ENCODE data around the gene XCL1.
"Not testable (repeated sequence)": the region's sequence is repeated elsewhere in the genome, so short reads cannot be mapped to it uniquely, and the experiment has no call there.

The XCL1 gene

GRCh38 chr1:168578531-168579185, 2.3 kb downstream of the XCL1 start:
- not testable (repeated sequence) for H3K27me3 ChIP-seq (ENCODE audit: insufficient read depth, low read length); H3K9me3 ChIP-seq (ENCODE audit: low read length); H2AFZ ChIP-seq (ENCODE audit: low read depth, low read length); H3K4me3 ChIP-seq (ENCODE audit: low read length); H3K4me1 ChIP-seq (ENCODE audit: insufficient read depth, low read length); H3K36me3 ChIP-seq (ENCODE audit: insufficient read depth, low read length)

- not testable (repeated sequence) for H3K36me3 ChIP-seq (ENCODE audit: insufficient read depth, low read length); H3K9me3 ChIP-seq (ENCODE audit: low read length); H3K4me3 ChIP-seq (ENCODE audit: low read length); H3K27me3 ChIP-seq (ENCODE audit: insufficient read depth, low read length); H2AFZ ChIP-seq (ENCODE audit: low read depth, low read length); H3K4me1 ChIP-seq (ENCODE audit: insufficient read depth, low read length)
Observed at GRCh38 chr1:168580290-168580689, 3.9 kb downstream of the XCL1 start.

DNA sequence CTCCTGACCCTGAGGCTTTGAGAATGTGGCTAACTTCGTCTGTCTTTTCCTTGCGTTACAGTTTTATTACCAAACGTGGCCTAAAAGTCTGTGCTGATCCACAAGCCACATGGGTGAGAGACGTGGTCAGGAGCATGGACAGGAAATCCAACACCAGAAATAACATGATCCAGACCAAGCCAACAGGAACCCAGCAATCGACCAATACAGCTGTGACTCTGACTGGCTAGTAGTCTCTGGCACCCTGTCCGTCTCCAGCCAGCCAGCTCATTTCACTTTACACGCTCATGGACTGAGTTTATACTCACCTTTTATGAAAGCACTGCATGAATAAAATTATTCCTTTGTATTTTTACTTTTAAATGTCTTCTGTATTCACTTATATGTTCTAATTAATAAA, 4.6 kb downstream of the XCL1 start:
- not testable (repeated sequence) for H3K4me3 ChIP-seq (ENCODE audit: low read length); H3K27me3 ChIP-seq (ENCODE audit: insufficient read depth, low read length); H2AFZ ChIP-seq (ENCODE audit: low read depth, low read length); H3K9me3 ChIP-seq (ENCODE audit: low read length); H3K36me3 ChIP-seq (ENCODE audit: insufficient read depth, low read length); H3K4me1 ChIP-seq (ENCODE audit: insufficient read depth, low read length)

- no peak overlapping the region for H2AFZ ChIP-seq (ENCODE audit: low read depth, low read length)
- H3K27me3 ChIP-seq (ENCODE audit: insufficient read depth, low read length): no peaks in the 10 kb centered on the region
- H3K4me1 ChIP-seq (ENCODE audit: insufficient read depth, low read length): no peaks in the 10 kb centered on the region
- no peaks in the 10 kb centered on the region for H3K9me3 ChIP-seq (ENCODE audit: low read length)
- H3K4me3 ChIP-seq (ENCODE audit: low read length): no peak overlapping the region
- H3K36me3 ChIP-seq (ENCODE audit: insufficient read depth, low read length): no peaks in the 10 kb centered on the region
Observed at GRCh38 chr1:168581817-168582572, 5.6 kb downstream of the XCL1 start.

GRCh38 chr1:168582688-168583336, 6.4 kb downstream of the XCL1 start:
- no peaks in the 10 kb centered on the region for H3K9me3 ChIP-seq (ENCODE audit: low read length)
- no peaks in the 10 kb centered on the region for H3K27me3 ChIP-seq (ENCODE audit: insufficient read depth, low read length)
- H3K36me3 ChIP-seq (ENCODE audit: insufficient read depth, low read length): no peaks in the 10 kb centered on the region
- H3K4me3 ChIP-seq (ENCODE audit: low read length): no peak overlapping the region
- H2AFZ ChIP-seq (ENCODE audit: low read depth, low read length): no peak overlapping the region
- H3K4me1 ChIP-seq (ENCODE audit: insufficient read depth, low read length): no peaks in the 10 kb centered on the region

- H3K36me3 ChIP-seq (ENCODE audit: insufficient read depth, low read length): no peaks in the 10 kb centered on the region
- no peak overlapping the region for H2AFZ ChIP-seq (ENCODE audit: low read depth, low read length)
- H3K27me3 ChIP-seq (ENCODE audit: insufficient read depth, low read length): no peaks in the 10 kb centered on the region
- H3K4me1 ChIP-seq (ENCODE audit: insufficient read depth, low read length): no peaks in the 10 kb centered on the region
- H3K4me3 ChIP-seq (ENCODE audit: low read length): no peak overlapping the region
- no peaks in the 10 kb centered on the region for H3K9me3 ChIP-seq (ENCODE audit: low read length)
Observed at GRCh38 chr1:168583571-168583970, 7.2 kb downstream of the XCL1 start.

DNA sequence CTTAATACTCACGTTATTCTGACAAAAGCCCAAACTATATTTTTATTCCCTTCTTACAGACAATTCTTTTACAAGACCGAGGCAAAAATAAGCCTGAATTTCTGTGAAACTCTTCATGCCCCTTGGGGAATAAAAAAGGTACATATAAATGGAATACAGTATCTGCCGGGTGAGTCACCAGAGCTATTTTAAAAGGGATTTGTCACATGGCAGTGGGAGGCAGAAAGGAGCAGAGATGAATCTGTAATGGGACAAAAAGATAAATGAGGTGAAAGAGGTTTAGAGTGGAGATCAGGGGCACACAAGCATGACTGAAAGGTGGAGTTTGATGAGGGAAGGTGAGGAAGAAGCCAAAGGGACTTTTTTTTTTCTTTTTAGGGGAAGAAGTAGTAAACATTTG, 8.8 kb downstream of the XCL1 start:
- Histone ChIP-seq H3K4me1 (ENCODE audit: insufficient read depth, low read length) (no peaks in the 10 kb centered on the region), H3K9me3 (ENCODE audit: low read length) (no peaks in the 10 kb centered on the region), H3K36me3 (ENCODE audit: insufficient read depth, low read length) (no peaks in the 10 kb centered on the region), H3K27me3 (ENCODE audit: insufficient read depth, low read length) (no peaks in the 10 kb centered on the region), H2AFZ (ENCODE audit: low read depth, low read length) (no peak overlapping the region), H3K4me3 (ENCODE audit: low read length) (no peak overlapping the region)

DNA sequence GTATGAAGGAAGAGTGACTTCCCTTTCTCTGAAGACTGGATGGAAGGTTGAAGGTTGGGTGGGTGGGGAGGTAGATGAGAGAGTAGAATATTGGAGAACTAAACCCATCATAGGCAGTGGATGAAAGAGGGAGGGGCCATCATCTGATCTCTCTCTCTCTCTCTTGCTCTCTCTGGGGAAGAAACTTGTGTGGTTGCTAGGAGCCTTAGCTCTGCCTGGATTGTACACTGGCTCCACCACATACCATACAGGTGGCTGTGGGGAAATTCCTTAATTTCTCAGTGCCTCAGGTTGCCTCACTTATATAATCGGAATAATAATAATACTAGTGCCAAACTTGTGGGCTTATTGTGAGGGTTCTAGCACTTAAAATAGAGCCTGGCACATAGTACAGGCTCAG, 9.5 kb downstream of the XCL1 start:
- Histone ChIP-seq H3K4me1 (ENCODE audit: insufficient read depth, low read length) (no peaks in the 10 kb centered on the region), H2AFZ (ENCODE audit: low read depth, low read length) (no peak overlapping the region), H3K4me3 (ENCODE audit: low read length) (no peak overlapping the region)

GRCh38 chr1:168589167-168589566, 12.8 kb downstream of the XCL1 start:
- Histone ChIP-seq H2AFZ (ENCODE audit: low read depth, low read length) (no peak overlapping the region), H3K4me3 (ENCODE audit: low read length) (no peak overlapping the region), H3K9me3 (ENCODE audit: low read length) (no peaks in the 10 kb centered on the region), H3K4me1 (ENCODE audit: insufficient read depth, low read length) (no peaks in the 10 kb centered on the region), H3K36me3 (ENCODE audit: insufficient read depth, low read length) (no peaks in the 10 kb centered on the region), H3K27me3 (ENCODE audit: insufficient read depth, low read length) (no peaks in the 10 kb centered on the region)

More for the DNA sequence above, 9.5 kb downstream of the XCL1 start:
- H3K9me3 ChIP-seq (ENCODE audit: low read length): no peaks in the 10 kb centered on the region
- H3K36me3 ChIP-seq (ENCODE audit: insufficient read depth, low read length): no peaks in the 10 kb centered on the region
- H3K27me3 ChIP-seq (ENCODE audit: insufficient read depth, low read length): no peaks in the 10 kb centered on the region

GRCh38 chr1:168591066-168591465, 14.7 kb downstream of the XCL1 start:
- Histone ChIP-seq H3K9me3 (ENCODE audit: low read length) (no peaks in the 10 kb centered on the region), H3K4me1 (ENCODE audit: insufficient read depth, low read length) (no peaks in the 10 kb centered on the region), H2AFZ (ENCODE audit: low read depth, low read length) (no peak overlapping the region), H3K4me3 (ENCODE audit: low read length) (no peak overlapping the region), H3K27me3 (ENCODE audit: insufficient read depth, low read length) (no peaks in the 10 kb centered on the region), H3K36me3 (ENCODE audit: insufficient read depth, low read length) (no peaks in the 10 kb centered on the region)

- H3K36me3 ChIP-seq (ENCODE audit: insufficient read depth, low read length): no peaks in the 10 kb centered on the region
- no peaks in the 10 kb centered on the region for H3K9me3 ChIP-seq (ENCODE audit: low read length)
- H3K4me1 ChIP-seq (ENCODE audit: insufficient read depth, low read length): no peaks in the 10 kb centered on the region
- no peak overlapping the region for H3K4me3 ChIP-seq (ENCODE audit: low read length)
- no peaks in the 10 kb centered on the region for H3K27me3 ChIP-seq (ENCODE audit: insufficient read depth, low read length)
- no peak overlapping the region for H2AFZ ChIP-seq (ENCODE audit: low read depth, low read length)
Observed at GRCh38 chr1:168591641-168592250, 15.3 kb downstream of the XCL1 start.

DNA sequence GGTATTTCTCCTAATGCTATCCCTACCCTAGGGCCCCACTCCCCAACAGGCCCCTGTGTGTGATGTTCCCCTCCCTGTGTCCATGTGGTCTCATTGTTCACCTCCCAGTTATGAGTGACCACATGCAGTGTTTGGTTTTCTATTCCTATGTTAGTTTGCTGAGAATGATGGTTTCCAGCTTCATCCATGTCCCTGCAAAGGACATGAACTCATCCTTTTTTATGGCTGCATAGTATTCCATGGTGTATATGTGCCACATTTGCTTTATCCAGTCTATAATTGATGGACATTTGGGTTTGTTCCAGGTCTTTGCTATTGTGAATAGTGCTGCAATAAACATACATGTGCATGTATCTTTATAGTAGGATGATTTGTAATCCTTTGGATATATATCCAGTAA, 19.0 kb downstream of the XCL1 start:
- H3K4me1 ChIP-seq (ENCODE audit: insufficient read depth, low read length); H3K9me3 ChIP-seq (ENCODE audit: low read length); H3K36me3 ChIP-seq (ENCODE audit: insufficient read depth, low read length); H3K4me3 ChIP-seq (ENCODE audit: low read length); H3K27me3 ChIP-seq (ENCODE audit: insufficient read depth, low read length); H2AFZ ChIP-seq (ENCODE audit: low read depth, low read length): not testable (repeated sequence)

- Histone ChIP-seq H3K4me1 (ENCODE audit: insufficient read depth, low read length) (no peaks in the 10 kb centered on the region), H3K36me3 (ENCODE audit: insufficient read depth, low read length) (no peaks in the 10 kb centered on the region), H3K4me3 (ENCODE audit: low read length) (no peak overlapping the region), H2AFZ (ENCODE audit: low read depth, low read length) (no peak overlapping the region), H3K9me3 (ENCODE audit: low read length) (no peaks in the 10 kb centered on the region), H3K27me3 (ENCODE audit: insufficient read depth, low read length) (no peaks in the 10 kb centered on the region)
Observed at GRCh38 chr1:168598125-168598524, 21.7 kb downstream of the XCL1 start.
